Stimulated activated CD4-positive, alpha-beta T cell treated with anti-CD3 and anti-CD28 coated beads, TNF-alpha, amount 100 ng/mL, for 4 hours (primary cell): ENCODE measurements around the gene WDR1.

Experiments used
- DNase-seq, 3 experiments: peaks; one replicate each; pipeline ENCODE4 v3.0.0-alpha.2; 2020; ENCODE audit warnings: low read depth in 3 of 3

The WDR1 gene

GRCh38 chr4:10085828-10086505 lies 30.6 kb downstream of the WDR1 start:
- DNase-seq: no peak

GRCh38 chr4:10085386-10085785 lies 31.2 kb downstream of the WDR1 start:
- no peak for DNase-seq

- no peak for DNase-seq
These were observed 31.8 kb downstream of the WDR1 start for GRCh38 chr4:10084651-10085358.

- no peak for DNase-seq
These were observed 32.5 kb downstream of the WDR1 start for GRCh38 chr4:10083861-10084641.

GRCh38 chr4:10083331-10083771 lies 33.2 kb downstream of the WDR1 start:
- DNase-seq: no peak

DNA sequence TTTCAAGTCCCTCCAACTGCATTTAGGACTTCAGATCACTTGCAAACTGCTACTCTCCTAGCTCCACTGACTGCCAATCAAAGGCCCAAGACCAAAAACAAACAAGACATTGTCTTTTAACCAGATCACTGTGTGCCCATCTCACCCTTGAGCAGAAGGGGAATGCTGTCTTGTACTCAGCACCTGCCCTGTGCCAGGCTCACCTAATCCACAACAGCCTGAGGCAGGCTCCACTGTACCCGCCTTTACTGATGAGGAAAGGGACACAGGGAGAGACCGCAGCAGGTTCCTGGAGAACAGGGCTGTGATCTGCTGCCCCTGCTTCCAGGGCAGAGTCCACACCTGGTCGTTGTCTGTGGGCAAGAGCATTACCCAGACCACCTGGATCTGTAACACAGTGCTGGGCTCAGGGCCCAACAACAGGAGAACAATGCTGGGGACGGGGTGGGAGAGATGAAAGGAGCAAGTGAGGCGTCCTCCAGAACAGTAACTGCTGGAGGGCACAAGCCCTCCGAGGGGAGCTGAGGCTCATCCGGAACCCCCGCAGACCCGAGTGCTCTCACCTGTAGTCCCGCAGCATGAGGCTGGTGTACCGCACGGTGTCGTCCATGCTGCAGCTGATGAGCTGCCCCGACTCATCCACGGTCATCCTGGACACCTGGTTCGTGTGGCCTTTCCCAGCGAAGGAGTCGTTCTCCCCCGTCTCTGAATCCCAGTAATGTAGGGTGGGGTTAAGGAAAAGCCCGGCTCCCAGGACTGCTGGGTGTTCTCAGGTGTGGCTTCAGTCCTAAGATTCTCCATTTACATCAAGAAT lies 33.9 kb downstream of the WDR1 start:
- DNase-seq: no peak

DNA sequence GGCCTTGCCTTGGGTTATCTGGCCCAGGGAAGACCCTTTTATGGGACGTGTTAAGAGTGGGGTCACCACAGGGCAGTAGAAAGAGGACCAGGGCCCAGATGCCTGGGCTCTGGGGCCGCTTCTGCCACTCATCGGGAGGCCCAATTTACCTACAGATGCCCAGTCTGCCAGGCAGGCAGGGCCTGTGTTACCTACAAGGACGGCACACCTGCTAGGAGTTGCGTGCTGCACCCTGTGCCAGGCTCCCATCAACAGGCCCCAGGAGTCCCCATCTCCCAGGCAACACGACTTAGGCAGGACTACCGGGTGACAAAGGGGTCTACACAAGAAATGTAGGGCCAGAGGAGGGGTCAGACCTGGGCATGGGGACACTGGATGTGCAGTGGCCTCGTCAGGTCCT lies 34.6 kb downstream of the WDR1 start:
- no peak for DNase-seq

- DNase-seq: no peak
These were observed 35.4 kb downstream of the WDR1 start for GRCh38 chr4:10081218-10081606.

DNA sequence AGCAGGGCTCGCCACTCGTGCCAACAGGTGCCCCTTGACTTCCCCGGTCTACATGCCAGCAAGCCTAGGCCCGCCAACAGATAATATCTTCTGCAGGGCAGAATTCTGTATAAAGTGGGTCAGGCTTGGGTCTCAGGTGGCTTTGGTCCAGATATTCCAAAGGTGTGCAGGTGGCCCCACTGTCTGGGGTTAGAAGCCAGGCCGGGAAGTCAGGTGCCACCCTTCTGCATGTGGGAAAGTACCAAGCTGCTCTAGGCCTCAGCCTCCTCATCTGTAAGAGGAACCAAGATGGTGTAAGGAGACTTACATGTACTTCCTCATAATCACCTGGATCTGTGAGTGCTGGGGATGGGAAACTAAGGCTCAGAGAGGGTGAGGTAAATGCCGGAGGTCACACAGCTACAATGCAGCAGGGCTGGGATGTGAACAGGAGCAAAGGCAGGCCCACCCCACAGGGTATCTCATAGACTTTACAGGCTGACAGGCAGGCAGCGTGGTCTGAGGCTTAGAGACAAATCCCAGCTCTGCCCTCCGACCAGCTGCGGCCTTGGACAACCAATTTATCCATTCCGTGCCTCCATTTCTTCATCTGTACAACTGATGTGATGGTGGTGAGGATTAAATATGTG lies 35.9 kb downstream of the WDR1 start:
- no peak for DNase-seq

GRCh38 chr4:10079912-10080588 lies 36.5 kb downstream of the WDR1 start:
- no peak for DNase-seq

- DNase-seq: no peak
These were observed 37.3 kb downstream of the WDR1 start for GRCh38 chr4:10079256-10079655.

- DNase-seq: no peak
These were observed 37.9 kb downstream of the WDR1 start for GRCh38 chr4:10078481-10079233.

GRCh38 chr4:10077483-10078335 lies 38.9 kb downstream of the WDR1 start:
- no peak for DNase-seq

GRCh38 chr4:10077076-10077475 lies 39.5 kb downstream of the WDR1 start:
- DNase-seq: no peak

- no peak for DNase-seq
These were observed 40.6 kb downstream of the WDR1 start for GRCh38 chr4:10075953-10076391.

GRCh38 chr4:10075158-10075863 lies 41.3 kb downstream of the WDR1 start:
- DNase-seq: no peak

DNA sequence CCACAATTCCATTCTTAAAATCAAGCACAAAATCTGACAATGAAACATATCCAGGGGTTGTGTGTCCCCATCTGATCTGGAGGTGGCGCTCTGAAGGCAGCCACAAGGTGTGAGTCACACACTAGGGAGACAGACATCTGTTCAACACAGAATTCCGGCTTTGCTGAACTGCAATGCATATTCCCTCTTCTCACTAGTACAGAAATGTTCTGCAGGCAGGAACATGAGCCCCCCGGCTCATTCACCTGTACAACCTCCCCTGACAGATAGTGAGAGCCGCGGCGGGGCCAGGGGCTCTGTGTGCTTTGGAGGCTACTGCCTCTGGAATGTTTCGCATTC lies 41.9 kb downstream of the WDR1 start:
- DNase-seq: no peak

- no peak for DNase-seq
These were observed 42.4 kb downstream of the WDR1 start for GRCh38 chr4:10074076-10074766.
